NB4 (cell line): ENCODE data around the gene RCAN3.

ENCODE experiments used
- MYC ChIP-seq: IDR thresholded peaks from 2 replicates; pipeline ENCODE4 v1.6.1; 2011; ENCODE audit warnings: low read depth, low read length
- POLR2A ChIP-seq: IDR thresholded peaks from 2 replicates; pipeline ENCODE4 v1.6.1; 2011; ENCODE audit warnings: mild to moderate bottlenecking; ENCODE audit not compliant: insufficient read length; ENCODE audit errors: extremely low read depth
- TF ChIP-seq, protein P1 (sequence below): IDR thresholded peaks from one replicate; pipeline ENCODE4 v1.5.1; 2012; ENCODE audit warnings: low read depth, low read length

DNA sequence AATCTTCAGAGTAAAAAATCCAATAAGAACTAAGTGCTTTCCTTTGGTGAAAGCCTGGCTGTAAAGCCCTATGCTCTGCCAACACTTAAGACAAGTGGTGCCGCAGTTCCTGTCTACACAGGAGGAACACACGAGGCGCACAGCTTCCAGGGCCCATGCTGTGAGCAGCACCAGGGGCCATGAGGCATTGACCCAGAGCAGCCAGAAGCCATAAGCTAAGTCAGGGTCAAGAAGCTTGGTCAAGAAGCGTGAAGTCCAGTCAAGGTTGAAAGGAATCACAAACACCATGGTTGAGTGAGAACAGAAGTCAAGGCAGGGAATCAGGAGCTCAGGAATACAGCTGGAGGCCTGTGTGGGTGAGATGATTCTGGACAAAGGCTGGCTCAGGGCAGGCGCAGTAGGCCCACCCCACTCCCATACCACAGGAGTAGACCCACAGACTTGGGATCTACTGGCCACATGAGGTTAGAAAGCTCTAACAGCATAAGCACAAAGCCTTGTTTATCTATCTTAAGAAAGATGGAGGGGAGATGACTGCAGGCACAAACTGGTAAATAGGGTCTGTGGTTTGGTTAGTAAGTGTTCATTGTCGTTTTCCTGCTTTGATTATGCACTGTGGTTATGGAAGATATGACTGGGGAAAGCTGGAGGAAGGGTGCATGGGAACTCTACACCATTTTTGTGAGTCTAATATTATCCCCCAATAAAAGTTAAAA lies 42.9 kb upstream of the RCAN3 start:
- TF ChIP-seq POLR2A, result no peak
- TF ChIP-seq, protein P1, sequence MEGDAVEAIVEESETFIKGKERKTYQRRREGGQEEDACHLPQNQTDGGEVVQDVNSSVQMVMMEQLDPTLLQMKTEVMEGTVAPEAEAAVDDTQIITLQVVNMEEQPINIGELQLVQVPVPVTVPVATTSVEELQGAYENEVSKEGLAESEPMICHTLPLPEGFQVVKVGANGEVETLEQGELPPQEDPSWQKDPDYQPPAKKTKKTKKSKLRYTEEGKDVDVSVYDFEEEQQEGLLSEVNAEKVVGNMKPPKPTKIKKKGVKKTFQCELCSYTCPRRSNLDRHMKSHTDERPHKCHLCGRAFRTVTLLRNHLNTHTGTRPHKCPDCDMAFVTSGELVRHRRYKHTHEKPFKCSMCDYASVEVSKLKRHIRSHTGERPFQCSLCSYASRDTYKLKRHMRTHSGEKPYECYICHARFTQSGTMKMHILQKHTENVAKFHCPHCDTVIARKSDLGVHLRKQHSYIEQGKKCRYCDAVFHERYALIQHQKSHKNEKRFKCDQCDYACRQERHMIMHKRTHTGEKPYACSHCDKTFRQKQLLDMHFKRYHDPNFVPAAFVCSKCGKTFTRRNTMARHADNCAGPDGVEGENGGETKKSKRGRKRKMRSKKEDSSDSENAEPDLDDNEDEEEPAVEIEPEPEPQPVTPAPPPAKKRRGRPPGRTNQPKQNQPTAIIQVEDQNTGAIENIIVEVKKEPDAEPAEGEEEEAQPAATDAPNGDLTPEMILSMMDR, result no peak
- no peak for TF ChIP-seq MYC
